GM21381 (cell line): ENCODE measurements around the gene SLC2A1.

Experiments used
- ATAC-seq: cut with Tn5 transposase; IDR thresholded peaks from one replicate; pipeline ENCODE4 v1.9.1; 2021; ENCODE audit warnings: mild to moderate bottlenecking, moderate library complexity; ENCODE audit not compliant: unreplicated experiment

The SLC2A1 gene

GRCh38 chr1:42960566-42961311, 2.1 kb upstream of the SLC2A1 start:
- ATAC-seq: no peak

GRCh38 chr1:42960122-42960390, 1.4 kb upstream of the SLC2A1 start:
- ATAC-seq: no peak

DNA sequence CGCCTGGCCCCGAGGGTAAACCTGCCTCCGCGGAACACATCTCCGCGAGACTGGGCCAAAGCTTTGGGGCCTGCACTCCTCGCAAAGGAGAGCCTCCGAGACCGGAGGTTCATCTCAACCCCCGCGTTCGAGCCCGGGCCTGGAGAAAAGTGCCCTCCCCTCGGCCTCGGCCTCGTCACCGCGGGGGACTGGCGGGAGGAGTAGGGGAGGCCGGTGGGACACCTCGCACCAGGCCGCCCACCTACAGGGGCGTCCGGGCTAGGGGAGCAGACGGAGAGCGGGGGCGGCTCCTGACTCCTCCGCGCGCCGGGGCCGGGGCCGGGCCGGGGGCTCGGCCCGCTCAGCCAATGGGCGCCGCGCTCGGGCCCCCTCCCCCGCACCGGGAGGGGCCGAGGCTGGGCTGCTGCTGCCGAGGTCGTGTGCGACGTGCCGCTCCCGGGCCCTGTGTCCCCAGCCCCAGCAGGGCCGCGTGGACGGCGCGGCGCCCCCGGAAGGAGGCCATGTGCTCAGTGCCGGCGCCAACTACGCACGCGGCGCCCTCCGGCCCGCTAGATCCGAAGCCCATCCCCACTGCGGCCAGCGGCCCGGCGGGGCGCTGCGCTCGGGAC, 684 bp downstream of the SLC2A1 start:
- peak; percentile 48 for ATAC-seq

- no peak for ATAC-seq
Observed at GRCh38 chr1:42957229-42957879, 1.3 kb downstream of the SLC2A1 start.

DNA sequence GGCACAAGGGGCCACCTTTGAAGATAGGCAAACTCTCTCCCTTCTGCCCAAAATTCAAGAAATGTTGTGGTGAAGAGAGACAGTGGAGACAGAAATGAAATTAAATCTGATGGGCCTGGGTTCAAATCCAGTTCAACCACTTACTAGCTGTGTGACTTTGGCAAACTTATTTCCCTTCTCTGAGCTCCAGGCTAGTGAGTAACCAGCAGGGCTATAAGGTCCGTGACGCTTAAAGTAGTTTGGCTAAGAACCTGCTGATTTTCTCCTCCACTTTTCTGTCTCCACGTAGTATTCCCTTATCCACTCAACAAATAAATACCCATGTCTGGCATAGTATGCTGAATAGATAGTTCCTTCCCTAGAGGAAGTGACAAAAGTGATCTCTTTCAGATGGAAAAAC, 1.9 kb downstream of the SLC2A1 start:
- no peak for ATAC-seq

DNA sequence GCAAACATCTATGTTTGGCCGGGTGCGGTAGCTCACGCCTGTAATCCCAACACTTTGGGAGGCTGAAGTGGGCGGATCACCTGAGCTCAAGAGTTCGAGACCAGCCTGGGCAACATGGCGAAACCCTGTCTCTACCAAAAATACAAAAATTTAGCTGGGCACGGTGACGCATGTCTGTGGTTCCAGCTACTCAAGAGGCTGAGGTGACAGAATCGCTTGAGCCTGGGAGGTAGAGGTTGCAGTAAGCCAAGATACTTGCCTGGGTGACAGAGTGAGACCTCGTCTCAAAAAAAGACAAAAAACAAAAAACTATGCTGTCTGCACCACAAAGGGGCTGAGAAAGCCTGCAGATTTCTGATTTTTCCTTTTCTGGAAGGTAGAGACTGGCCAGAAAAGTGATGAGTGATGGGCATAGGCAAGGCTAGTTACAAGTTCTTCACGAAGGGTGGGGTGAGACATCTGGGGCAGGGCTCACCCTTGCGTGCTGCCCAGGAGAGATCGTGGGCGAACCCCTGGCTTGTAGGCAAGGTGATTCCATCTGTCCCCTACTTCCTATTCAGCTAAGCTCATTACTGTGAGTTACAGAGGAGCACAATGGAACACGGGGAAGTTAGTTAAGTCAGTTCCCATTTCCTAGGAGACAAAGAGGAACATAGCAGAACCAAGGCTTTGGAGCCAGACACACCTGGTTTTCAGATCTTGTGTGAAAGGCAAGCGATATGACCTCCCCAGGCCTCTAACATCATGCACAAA, 3.2 kb downstream of the SLC2A1 start:
- ATAC-seq: no peak

DNA sequence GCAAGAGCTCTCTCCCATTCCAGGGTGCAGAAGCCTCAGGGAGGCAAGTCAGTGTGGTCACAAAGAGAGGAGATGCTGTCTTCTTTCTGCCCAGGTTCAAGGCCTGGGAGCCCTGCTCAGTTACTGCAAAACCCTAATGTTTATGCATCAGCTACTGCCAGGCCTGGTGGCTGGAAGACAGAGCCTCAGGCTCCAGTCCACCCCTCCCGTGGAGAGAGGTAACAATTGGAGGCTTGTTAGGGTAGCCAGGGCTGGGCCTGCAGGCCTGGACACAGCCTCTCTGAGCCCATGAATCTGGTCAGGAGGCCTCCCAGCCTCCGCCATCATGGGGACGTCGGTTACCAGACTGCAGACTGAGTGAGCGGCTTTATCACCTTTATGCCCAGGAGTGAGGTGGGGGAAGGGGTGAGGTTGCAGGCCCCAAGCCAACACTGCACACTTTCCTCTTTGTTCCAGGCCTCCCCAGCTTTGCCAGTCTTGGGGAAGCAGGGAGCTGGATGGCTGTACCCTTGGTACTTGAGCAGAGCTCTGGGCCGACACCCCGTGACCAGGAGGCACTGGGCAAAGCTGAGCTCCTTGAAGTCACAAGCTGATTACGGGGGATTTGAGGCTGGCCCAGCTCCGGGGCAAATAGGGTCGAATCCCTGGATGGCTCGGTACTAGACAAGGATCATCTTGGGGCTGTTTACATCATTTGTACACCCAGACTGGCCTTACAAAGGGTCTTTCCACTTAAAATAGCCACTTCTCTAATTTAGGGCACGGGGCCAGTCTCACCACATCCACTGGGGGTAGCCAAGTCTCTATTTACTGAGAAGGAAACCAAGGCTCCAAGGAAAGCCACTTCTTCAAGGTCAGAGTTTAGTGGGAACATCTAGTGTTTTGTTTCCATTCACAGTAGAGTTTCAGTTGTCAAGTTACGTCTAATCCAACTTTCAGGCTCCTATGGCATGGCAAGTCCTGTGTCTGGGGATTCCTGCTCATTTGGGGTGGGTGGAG, 5.2 kb downstream of the SLC2A1 start:
- no peak for ATAC-seq

DNA sequence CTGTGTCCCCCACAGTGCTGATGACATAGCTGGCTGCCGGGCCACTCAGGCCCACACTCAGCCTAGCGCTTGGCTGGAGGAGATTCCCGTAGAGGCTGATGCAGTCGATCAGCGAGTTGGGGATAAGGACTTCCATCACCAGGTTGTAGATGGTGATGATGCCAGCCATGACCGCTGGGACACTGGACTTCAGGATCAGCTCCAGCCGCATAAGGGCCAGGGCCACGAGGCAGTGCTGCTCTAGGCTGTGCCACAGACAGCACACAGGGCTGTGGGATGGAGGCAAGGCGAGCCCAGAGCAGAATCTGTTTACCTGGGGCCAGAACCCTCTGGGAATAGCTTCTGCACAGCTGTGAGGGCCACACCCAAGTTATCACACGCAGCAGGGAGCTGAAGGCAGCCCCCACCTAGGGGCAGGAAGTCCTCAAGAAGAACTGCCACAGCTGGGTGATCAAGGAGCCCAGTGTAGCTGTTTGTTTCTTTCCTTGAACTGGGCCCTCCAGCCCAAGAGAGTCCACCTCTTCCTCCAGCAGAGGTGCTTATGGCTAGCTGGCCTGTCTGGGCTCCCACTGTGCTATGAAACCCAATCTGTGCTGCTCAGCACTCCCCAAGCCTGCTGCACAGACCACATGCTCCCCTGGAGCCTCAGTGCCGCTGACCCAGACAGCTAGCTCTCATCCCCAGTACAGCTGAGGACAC, 6.2 kb downstream of the SLC2A1 start:
- peak; percentile 42 for ATAC-seq

GRCh38 chr1:42951588-42951987, 7.1 kb downstream of the SLC2A1 start:
- no peak for ATAC-seq

DNA sequence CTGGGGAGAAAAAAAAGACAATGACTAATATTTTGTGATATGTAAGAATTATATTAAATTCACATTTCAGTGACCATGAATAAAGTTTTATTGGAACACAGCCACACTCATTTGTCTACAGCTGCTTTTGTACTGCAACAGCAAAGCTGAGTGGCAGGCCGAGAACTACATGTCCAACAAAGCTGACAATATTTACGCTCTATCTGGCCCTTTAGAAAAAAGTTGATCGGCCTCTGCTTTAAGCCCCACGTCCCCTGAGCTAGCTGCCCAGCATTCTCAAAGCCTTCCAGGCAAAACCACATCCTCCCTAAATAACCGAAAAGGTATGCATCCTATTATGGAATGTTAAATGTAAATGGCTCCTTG, 8.6 kb downstream of the SLC2A1 start:
- no peak for ATAC-seq

GRCh38 chr1:42949312-42950115, 9.2 kb downstream of the SLC2A1 start:
- no peak for ATAC-seq

DNA sequence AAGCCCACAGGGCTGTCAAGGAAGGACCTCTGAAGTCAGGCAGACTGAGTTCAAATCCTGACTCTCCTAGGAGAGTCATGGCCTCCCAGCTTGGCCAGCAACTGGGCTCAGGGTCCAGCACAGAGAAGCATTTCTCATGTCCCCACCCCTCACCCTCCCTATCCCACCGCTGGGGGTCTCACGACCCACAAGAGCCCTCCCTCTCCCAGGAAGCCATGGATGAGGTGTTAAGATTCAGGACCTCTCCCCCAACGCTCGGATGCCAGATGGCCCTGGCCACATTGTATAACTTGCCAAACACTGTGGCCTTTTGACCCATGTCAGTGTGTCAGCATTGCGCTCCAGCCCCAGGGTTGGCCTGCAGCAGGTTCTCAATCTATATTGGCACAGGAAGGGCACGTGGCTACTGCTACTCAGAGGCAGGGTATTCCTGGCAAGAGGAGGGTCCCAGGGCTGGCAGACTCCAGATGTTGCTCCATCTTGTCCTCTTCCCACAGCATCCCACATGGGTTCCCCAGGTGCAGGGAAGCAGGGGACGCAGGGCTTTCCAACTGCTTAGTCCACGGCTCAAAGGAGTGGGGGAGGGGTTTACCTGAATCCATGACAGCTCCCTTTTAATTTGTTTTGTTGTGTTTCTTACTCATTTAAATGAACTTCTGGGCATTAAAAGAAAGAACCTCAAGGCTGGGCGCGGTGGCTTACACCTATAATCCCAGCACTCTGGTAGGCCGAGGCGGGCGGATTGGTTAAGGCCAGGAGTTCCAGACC, 10.5 kb downstream of the SLC2A1 start:
- ATAC-seq: no peak

- ATAC-seq: no peak
Observed at GRCh38 chr1:42947117-42947516, 11.6 kb downstream of the SLC2A1 start.

GRCh38 chr1:42946120-42946898, 12.4 kb downstream of the SLC2A1 start:
- no peak for ATAC-seq

DNA sequence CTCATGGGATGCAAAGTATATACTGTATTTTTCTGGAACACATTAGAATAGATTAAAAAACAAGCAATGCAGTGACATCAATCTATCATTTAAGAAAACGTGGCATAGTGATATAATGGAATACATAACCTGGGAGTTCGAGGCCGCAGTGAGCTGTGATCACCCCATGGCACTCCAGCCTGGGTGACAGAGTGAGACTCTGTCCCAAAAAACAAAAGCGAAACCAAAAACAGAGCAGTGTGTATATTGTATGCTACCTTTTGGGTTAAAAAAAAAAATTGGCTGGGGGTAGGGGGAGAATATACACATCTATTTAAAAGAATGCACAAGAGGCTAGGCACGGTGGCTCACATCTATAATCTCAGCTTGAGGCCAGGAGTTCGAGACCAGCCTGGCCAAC, 13.5 kb downstream of the SLC2A1 start:
- ATAC-seq: no peak

GRCh38 chr1:42944246-42944928, 14.3 kb downstream of the SLC2A1 start:
- ATAC-seq: no peak

DNA sequence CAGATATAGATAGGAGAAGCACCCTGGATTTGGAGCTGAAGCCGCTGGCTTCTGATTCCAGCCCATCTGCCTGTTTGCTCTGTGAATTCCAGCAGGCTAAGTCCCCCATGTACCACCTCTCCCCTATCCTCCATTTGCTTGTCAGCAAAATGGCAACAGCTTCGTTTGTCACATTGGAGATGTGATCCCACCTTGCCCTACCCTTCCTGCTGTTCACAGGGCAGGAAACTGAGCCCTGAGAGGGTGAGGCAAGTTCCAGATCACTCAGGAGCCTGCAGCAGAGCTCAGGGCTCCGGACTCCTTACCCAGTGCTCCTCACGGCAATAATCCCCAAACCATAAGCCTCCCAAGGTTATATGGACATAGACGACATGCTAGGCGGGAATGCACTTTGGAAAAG, 14.9 kb downstream of the SLC2A1 start:
- no peak for ATAC-seq
